Measurements from ENCODE around the gene SLC17A9.

Gene SLC17A9

DNA sequence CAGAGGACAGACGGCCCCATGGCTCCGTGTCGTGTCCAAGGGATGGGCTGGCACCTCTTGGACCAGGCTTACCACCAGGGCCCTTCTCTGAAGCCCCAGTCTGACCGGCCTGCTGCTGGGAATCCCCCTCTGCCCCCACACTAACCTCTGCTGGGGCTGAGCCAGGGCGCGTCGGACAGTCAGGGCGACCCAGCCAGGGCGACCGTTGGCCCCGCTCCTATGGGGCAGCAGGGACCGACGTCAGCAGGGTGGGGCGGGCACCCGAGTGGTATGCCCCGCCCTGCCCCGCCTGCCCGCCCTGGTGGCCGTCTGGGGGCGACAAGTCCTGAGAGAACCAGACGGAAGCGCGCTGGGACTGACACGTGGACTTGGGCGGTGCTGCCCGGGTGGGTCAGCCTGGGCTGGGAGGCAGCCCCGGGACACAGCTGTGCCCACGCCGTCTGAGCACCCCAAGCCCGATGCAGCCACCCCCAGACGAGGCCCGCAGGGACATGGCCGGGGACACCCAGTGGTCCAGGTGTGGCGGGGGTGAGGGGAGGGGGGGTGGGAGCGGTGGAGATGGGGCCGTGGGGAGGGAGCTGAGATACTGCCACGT, at the start of gene SLC17A9:
SLC17A9 (plus strand) TSS at position 337 of the 595 bp plus-strand sequence; CDS start at position 459, 122 bp downstream.
- peak; percentile 94 for DNase-seq

- DNase-seq, result no peak
These were observed 49.4 kb upstream of the SLC17A9 start for GRCh38 chr20:62902926-62903615.

DNA sequence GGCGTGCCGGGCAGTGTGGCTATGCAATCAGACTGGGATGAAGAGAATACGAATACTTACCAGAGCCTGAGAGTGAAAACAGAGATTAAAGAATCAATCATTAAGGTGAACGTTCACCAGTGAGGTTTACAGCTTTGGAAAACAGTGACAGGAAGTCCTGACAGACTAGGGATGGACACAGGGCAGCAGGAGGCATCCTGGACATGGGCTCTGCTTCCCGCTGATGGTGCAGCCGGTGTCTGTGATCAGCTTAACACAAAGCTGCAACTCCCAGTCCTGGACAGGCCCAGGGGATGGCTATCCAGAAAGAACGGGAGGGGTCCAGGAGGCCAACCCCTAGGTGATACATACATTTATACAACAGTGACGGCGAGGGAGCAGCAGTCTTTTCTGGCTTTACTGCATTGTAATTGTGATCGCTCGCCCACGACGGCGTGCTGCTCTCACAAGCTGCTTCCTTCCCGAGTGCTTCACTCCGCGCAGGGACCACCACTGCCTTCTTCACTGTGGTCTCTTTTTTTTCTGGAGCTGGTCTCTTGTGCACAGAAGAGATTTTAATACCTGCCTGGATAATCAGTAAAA, 46.9 kb upstream of the SLC17A9 start:
- no peak for DNase-seq

- no peak for DNase-seq
These were observed 46.3 kb upstream of the SLC17A9 start for GRCh38 chr20:62906209-62906608.

DNA sequence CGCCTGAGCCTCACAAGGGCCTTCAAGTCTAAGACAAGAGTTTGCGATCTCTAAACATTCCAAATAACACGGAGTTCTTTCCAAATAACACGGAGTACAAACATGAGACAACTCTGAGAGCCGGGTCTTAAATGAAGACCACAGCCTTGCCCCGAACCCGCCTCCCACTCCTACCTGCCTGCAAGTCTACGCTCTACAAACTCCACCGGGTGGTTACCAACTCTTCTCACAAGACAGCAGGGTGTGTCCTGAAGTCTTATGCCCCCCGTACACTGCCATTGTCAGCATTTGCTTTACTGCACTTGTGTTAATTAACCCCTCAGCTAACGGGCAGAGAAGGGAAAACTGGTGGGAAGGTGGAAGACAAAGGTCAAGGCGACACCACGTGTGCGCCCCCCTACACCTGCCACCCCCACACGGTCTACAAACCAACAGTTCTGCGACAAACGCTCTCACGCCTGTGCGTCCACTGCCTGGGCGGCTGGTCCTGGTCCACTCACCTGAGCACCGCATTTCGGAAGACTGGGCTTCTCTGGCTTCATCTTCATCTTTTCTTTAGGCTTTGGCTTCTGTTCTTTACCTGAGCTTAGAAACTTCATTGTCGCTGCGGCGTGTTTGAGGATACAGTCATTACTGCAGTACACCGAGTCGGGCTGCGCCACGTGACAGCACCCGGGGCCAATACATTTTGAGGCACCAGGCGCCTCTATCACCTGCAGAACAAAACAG, 45.7 kb upstream of the SLC17A9 start:
- DNase-seq, result no peak

DNA sequence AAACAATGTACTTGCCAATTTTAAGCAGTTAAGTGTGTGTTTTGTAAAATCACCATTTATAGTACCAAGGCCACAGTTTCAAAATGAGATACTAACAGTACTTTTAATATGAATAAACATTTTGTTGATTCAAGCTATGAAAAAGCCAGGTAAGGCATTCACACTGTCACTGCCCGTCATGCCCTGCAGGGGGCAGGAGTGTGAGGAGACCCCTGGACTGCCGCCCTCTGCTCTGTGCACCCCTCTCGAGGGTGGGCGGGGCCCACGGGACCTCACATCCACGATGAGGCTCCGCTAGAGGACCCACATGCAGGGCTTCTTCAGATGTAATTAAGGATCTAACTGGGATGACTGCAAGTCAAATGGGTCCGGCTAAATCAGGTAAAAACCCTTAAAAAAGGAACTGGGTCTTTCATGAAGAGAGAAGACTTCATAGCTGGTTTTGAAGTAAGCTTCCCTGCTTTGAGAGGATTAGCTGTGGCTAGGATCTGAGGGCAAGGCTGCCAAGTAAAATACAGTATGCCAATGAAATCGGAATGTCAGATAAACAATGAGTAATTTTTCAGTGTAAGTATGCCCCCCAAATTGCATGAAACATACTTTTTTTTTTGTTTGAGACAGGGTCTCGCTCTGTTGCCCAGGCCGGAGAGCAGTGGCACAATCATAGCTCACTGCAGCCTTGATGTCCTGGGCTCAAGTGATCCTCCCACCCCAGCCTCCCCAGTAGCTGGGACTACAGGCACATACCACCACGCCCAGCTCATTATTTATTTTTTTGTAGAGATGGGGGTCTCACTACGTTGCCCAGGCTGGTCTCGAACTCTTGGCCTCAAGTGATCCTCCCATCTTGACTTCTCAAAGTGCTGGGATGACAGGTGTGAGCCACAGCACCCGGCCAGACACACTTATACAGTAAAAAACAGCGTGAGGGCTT, 44.9 kb upstream of the SLC17A9 start:
- DNase-seq, result peak; percentile 51

GRCh38 chr20:62908971-62909791, 43.3 kb upstream of the SLC17A9 start:
- DNase-seq, result no peak

GRCh38 chr20:62910217-62910766, 42.2 kb upstream of the SLC17A9 start:
- no peak for DNase-seq

DNA sequence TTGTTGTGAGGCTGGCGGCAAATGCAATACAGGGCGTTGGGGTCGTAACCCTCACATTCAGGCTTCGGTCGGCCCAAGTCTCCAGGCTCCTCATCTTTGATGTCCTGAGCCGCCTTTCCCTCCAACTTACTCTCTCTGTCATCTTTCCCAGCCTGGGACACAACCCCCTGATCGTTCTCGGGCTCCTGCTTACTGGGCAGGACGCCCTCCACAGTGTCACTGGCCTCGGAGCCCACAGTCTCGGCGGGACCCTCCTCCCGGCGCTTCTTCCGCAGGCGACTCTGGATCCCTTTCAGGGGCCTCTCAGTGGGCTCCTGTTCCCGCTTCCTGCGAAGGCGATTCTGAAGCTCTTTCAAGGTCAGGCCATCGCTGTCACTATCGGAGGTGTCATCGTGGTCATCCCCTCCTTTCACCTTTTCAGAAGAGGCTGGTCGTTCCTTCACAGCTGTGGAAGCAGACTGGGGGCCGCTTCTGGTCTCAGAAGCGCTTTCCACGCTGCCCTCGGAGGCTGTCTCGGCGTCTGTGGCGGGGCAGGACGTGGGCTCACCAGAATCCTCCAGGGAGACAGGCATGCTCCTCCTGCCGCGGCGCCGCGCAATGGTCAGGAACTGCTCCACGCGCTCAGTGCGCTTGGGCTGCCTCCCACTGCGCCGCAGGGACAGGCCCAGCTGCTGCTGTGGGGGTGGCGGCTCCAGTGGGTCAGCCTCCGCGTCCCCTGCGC, 41.6 kb upstream of the SLC17A9 start:
- no peak for DNase-seq

GRCh38 chr20:62911701-62912280, 40.7 kb upstream of the SLC17A9 start:
- DNase-seq, result no peak

- DNase-seq, result no peak
These were observed 39.4 kb upstream of the SLC17A9 start for GRCh38 chr20:62913043-62913630.

GRCh38 chr20:62914436-62914835, 38.1 kb upstream of the SLC17A9 start:
- DNase-seq, result no peak

- peak; percentile 74 for DNase-seq
These were observed 37.5 kb upstream of the SLC17A9 start for GRCh38 chr20:62914970-62915457.

DNA sequence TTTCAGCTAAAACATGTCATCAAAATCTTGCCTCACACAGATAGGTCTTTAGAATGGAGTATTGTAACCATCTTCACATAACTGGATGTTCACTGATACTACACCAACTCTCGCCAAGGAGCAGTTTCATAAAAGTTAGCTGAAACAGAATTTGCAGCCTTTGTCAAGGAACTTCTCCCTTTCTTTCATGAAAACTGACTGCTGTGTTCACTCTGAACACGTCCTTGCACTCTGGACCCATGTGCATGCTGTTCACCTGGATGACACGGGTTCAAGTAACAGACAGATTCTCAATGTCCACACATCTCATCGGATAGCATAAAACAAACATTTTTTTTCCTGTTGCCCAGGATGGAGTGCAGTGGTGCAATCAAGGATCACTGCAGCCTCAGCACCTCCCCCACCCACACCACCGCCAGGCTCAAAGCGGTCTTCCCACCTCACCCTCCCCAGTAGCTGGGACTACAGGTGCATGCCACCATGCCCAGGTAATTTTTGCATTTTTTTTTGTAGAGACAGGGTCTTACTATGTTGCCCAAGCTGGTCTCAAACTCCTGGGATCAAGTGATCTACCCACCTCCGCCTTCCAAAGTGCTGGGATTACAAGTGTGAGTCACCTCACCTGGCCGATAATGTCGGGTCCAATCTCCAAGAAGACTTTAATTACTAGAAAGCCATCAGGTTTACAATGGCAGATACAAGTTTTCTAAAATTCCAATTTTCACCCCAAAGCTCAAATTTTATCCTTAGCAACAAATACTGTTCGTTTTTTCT, 35.6 kb upstream of the SLC17A9 start:
- no peak for DNase-seq

GRCh38 chr20:62917720-62918119, 34.8 kb upstream of the SLC17A9 start:
- no peak for DNase-seq

- peak; percentile 36 for DNase-seq
These were observed 34.4 kb upstream of the SLC17A9 start for GRCh38 chr20:62918147-62918546.

GRCh38 chr20:62918831-62919230, 33.7 kb upstream of the SLC17A9 start:
- DNase-seq, result peak; percentile 74

GRCh38 chr20:62920039-62920645, 32.4 kb upstream of the SLC17A9 start:
- DNase-seq, result no peak
